Endothelial cell of umbilical vein (primary cell): ENCODE data around the gene PRRG1. TPM values are rescaled to one million over a fixed set of nuclear protein-coding genes. Genes with fewer than 3 reads are reported as not detected.
A peak's percentile ranks its signal among the peaks of the same experiment; 100 is the strongest.

Experiments used
- BruUV-seq: library from RNA; stranded (reverse); fragments of 400-500 nt; replicated peaks from 2 replicates; lab custom pipeline; 2021; lab: Mats Ljungman, UMichigan
- CTCF ChIA-PET: fragments of 300-600, 350-600 bp; sonication (Branson Sonifier 250); formaldehyde crosslinking; loops from one replicate; lab custom pipeline; 2021; ENCODE audit warnings: antibody characterized with exemption, inconsistent platforms; lab: Charles Lee
- POLR2A ChIA-PET: fragments of 300-600, 350-600 bp; sonication (Branson Sonifier 250); formaldehyde crosslinking; loops from one replicate; lab custom pipeline; 2021; ENCODE audit warnings: antibody characterized with exemption, inconsistent platforms; lab: Charles Lee
- DNase-seq: peaks from one replicate; pipeline ENCODE4 v3.0.0-alpha.2; 2011; ENCODE audit warnings: low read depth, low spot score
- FAIRE-seq: peaks from 2 replicates; lab custom pipeline; 2011; peaks lifted over from hg19 to GRCh38; lab: Jason Lieb, UNC
- H2AFZ ChIP-seq: 2 replicates; pipeline ENCODE4 v1.6.0; 2012; ENCODE audit warnings: low read depth, low read length, control low read depth, inconsistent platforms
- H3K27ac ChIP-seq: 2 replicates; pipeline ENCODE4 v1.5.1; 2011; ENCODE audit warnings: low read depth, mild to moderate bottlenecking, control low read depth, low read length, moderate library complexity; ENCODE audit not compliant: insufficient read depth
- H3K27me3 ChIP-seq, 2 experiments: 2 replicates each; pipeline versions ENCODE4 v1.6.0 to v1.6.1; 2011; ENCODE audit warnings: low read length in 2 of 2, mixed read lengths in 1 of 2; ENCODE audit not compliant: control insufficient read depth in 2 of 2, insufficient read depth in 2 of 2
- H3K36me3 ChIP-seq, 2 experiments: 2 replicates in 1 of 2; 3 replicates in 1 of 2; pipeline ENCODE4 v1.5.1; 2011; ENCODE audit warnings: low read length in 2 of 2, mild to moderate bottlenecking in 1 of 2, moderate library complexity in 1 of 2; ENCODE audit not compliant: control insufficient read depth in 2 of 2, insufficient read depth in 2 of 2; ENCODE audit errors: extremely low read depth in 1 of 2
- H3K4me1 ChIP-seq: 3 replicates; pipeline ENCODE4 v1.5.1; 2011; ENCODE audit warnings: mild to moderate bottlenecking, low read length; ENCODE audit not compliant: control insufficient read depth, insufficient read depth; ENCODE audit errors: extremely low read depth
- H3K4me2 ChIP-seq: 2 replicates; pipeline ENCODE4 v1.6.1; 2011; ENCODE audit warnings: low read length, control low read depth, mixed read lengths; ENCODE audit not compliant: insufficient read depth
- H3K4me3 ChIP-seq, 3 experiments: fragments of 200-600 bp in 1 of 3; sonication (generic), shearing (Covaris generic) in 1 of 3; replicated peaks in 1 of 3; 2 replicates each; pipeline ENCODE4 v1.5.1; 2011 to 2016; ENCODE audit warnings: control low read depth in 3 of 3, low read length in 3 of 3, mild to moderate bottlenecking in 2 of 3, inconsistent platforms in 1 of 3, low read depth in 1 of 3, moderate library complexity in 1 of 3; ENCODE audit not compliant: insufficient read depth in 1 of 3
- H3K79me2 ChIP-seq: 2 replicates; pipeline ENCODE4 v1.6.0; 2012; ENCODE audit warnings: low read length, inconsistent platforms; ENCODE audit not compliant: control insufficient read depth, insufficient read depth
- H3K9ac ChIP-seq: replicated peaks from 2 replicates; pipeline ENCODE3; 2011; ENCODE audit warnings: low read length, control low read depth; ENCODE audit not compliant: insufficient read depth; ENCODE audit errors: extremely low read depth
- H3K9me1 ChIP-seq: replicated peaks from 3 replicates; pipeline ENCODE4 v1.6.0; 2011; ENCODE audit warnings: mild to moderate bottlenecking, low read length; ENCODE audit not compliant: control insufficient read depth, insufficient read depth; ENCODE audit errors: extremely low read depth
- H3K9me3 ChIP-seq: replicated peaks from 2 replicates; pipeline ENCODE4 v1.5.1; 2012; ENCODE audit warnings: low read length, inconsistent platforms; ENCODE audit not compliant: control insufficient read depth, insufficient read depth
- H4K20me1 ChIP-seq: replicated peaks from 2 replicates; pipeline ENCODE3; 2011; ENCODE audit warnings: mild to moderate bottlenecking, low read length; ENCODE audit not compliant: control insufficient read depth, insufficient read depth; ENCODE audit errors: extremely low read depth
- EZH2 ChIP-seq: IDR thresholded peaks from 2 replicates; pipeline ENCODE4 v1.6.1; 2012; ENCODE audit warnings: borderline replicate concordance, low read depth, mild to moderate bottlenecking, moderate library complexity, low read length, inconsistent platforms; ENCODE audit not compliant: severe bottlenecking
- FOS ChIP-seq: IDR thresholded peaks from 2 replicates; pipeline ENCODE4 v1.6.1; 2011; ENCODE audit warnings: mild to moderate bottlenecking, low read length, moderate library complexity, borderline replicate concordance; ENCODE audit not compliant: insufficient read depth
- GATA2 ChIP-seq: IDR thresholded peaks from 2 replicates; pipeline ENCODE4 v1.7.0; 2011; ENCODE audit warnings: low read depth, mild to moderate bottlenecking, moderate library complexity, mixed read lengths, low read length; ENCODE audit not compliant: insufficient read length, insufficient read depth
- JUN ChIP-seq: IDR thresholded peaks from 2 replicates; pipeline ENCODE4 v1.6.1; 2011; ENCODE audit warnings: borderline replicate concordance, low read depth; ENCODE audit not compliant: insufficient read length, insufficient read depth
- MAX ChIP-seq: IDR thresholded peaks from 2 replicates; pipeline ENCODE4 v1.6.1; 2011; ENCODE audit not compliant: insufficient read depth, insufficient read length
- MYC ChIP-seq: IDR thresholded peaks from one replicate; pipeline ENCODE4 v1.6.1; 2011; ENCODE audit warnings: mild to moderate bottlenecking, low read depth, low read length
- POLR2A ChIP-seq: IDR thresholded peaks from 2 replicates; pipeline ENCODE4 v1.6.1; 2012; ENCODE audit warnings: low read depth, mild to moderate bottlenecking, control low read depth, low read length
- POLR2AphosphoS5 ChIP-seq: IDR thresholded peaks from 2 replicates; pipeline ENCODE4 v1.6.1; 2012; ENCODE audit warnings: low read depth, mild to moderate bottlenecking, control low read depth, low read length, moderate library complexity; ENCODE audit not compliant: insufficient read depth
- dilution Hi-C: fragments of 300-500 bp; cut with MboI; formaldehyde crosslinking; loops from one replicate; pipeline ENCODE4 v1.15.0; 2019; ENCODE audit warnings: low sequenced_read_pairs; ENCODE audit not compliant: extremely low pct_ligation_motif_present
- intact Hi-C: fragments of 100-400 bp; cut with micrococcal nuclease; formaldehyde crosslinking; loops from one replicate; pipeline ENCODE4 v1.10.0; 2022
- polyA plus RNA-seq, 4 experiments: library from polyadenylated mRNA; depleted of rRNA in 3 of 4; stranded (reverse) in 3 of 4; unstranded in 1 of 4; fragments of >200 nt; gene quantifications; 2 replicates each; pipeline versions ENCODE4 v1.2.1 to v1.2.3, GENCODE V29; 2011 to 2012; ENCODE audit warnings: missing spikeins in 1 of 4
- total RNA-seq: library from RNA; stranded (reverse); gene quantifications from 2 replicates; pipeline ENCODE4 v1.2.3, GENCODE V29; 2021
- TF ChIP-seq, protein P1 (sequence below), 2 donors: IDR thresholded peaks; 1 replicate in 1 of 2; 2 replicates in 1 of 2; pipeline ENCODE4 v1.5.1; 2011; ENCODE audit warnings: low read length in 2 of 2, mild to moderate bottlenecking in 2 of 2, moderate library complexity in 2 of 2, control low read depth in 1 of 2, inconsistent platforms in 1 of 2, low read depth in 1 of 2; ENCODE audit not compliant: insufficient read depth in 1 of 2; ENCODE audit errors: extremely low read depth in 1 of 2

The PRRG1 gene
- total and polyA plus RNA-seq, 2 donors (not counting 3 experiments of a cell fraction or from before 2014, with no cell fraction given): 37.6 to 46.3 TPM

DNA sequence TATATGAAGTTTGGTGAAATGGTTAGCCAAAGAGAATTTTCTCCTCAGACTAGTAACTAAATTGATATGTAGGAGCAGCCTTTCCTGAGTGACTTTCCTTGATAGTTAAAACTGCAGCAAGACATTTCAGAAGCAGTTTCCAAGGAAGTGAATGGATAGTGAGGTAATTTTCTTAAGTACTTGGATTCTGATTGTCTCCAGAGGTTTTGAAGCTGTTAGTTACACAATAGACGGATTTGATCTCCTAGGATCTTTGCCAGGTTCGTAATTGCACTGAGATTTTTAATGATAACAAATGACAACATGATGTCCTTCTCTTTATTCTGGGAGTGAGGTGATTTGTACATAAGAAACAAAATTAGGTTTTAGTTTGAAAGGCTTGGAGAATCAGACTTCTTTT lies 29.2 kb downstream of the PRRG1 start:
- no peaks in the 10 kb centered on the region for H3K36me3 ChIP-seq
- H2AFZ ChIP-seq: no peak overlapping the region
- peak overlapping the region; percentile 48 for H3K27ac ChIP-seq
- dilution Hi-C loops (no loop called here), intact Hi-C loops (no loop called here)
- DNase-seq (peak; percentile 64), FAIRE-seq (peak; percentile 60)
- ChIA-PET POLR2A (no interaction called here), CTCF (no interaction called here)
- H4K20me1 ChIP-seq: no peaks in the 10 kb centered on the region
- H3K4me3 ChIP-seq: no peak overlapping the region
- peaks cover 29% of the 10 kb centered on the region for H3K79me2 ChIP-seq
- no peaks in the 10 kb centered on the region for H3K9me1 ChIP-seq
- H3K9ac ChIP-seq: peak overlapping the region; percentile 9
- H3K27me3 ChIP-seq: no peaks in the 10 kb centered on the region
- no peaks in the 10 kb centered on the region for H3K9me3 ChIP-seq
- peak overlapping the region; percentile 55 for H3K4me2 ChIP-seq
- H3K4me1 ChIP-seq: peaks cover 40% of the 10 kb centered on the region
- TF ChIP-seq EZH2 (no peak), JUN (no peak)
- no TSS peak for BruUV-seq

DNA sequence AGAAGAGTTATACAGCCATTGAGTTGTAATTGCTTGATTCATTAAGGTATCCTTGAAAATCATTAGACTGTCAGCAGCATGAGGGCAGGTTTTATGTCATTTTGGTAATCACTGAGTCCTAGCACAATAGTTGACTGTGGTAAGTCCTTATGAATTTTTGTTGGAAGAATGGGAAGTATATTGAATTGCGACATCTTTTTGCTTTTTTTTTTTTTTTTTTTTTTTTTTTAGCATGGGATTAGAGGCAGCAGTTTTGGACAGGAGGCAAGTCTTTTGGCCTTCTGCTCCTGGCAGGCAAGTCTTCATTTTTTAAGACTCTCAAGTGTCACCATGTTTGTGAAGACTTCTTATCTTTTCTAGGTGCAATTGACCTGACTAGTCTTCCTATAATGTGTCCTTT lies 29.7 kb downstream of the PRRG1 start:
- Histone ChIP-seq H3K36me3 (no peaks in the 10 kb centered on the region), H3K4me3 (no peak overlapping the region), H3K79me2 (peaks cover 29% of the 10 kb centered on the region), H3K4me2 (peak overlapping the region; percentile 55), H3K9me1 (no peaks in the 10 kb centered on the region), H3K9ac (no peak overlapping the region), H2AFZ (no peak overlapping the region), H3K27me3 (no peaks in the 10 kb centered on the region), H3K27ac (peak overlapping the region; percentile 48), H4K20me1 (no peaks in the 10 kb centered on the region), H3K4me1 (peaks cover 40% of the 10 kb centered on the region), H3K9me3 (no peaks in the 10 kb centered on the region)
- CTCF ChIA-PET: no interaction called here
- DNase-seq (no peak), FAIRE-seq (no peak)
- dilution Hi-C loops (no loop called here), intact Hi-C loops (no loop called here)
- POLR2A ChIA-PET: no interaction called here
- no TSS peak for BruUV-seq
- TF ChIP-seq, protein P1, sequence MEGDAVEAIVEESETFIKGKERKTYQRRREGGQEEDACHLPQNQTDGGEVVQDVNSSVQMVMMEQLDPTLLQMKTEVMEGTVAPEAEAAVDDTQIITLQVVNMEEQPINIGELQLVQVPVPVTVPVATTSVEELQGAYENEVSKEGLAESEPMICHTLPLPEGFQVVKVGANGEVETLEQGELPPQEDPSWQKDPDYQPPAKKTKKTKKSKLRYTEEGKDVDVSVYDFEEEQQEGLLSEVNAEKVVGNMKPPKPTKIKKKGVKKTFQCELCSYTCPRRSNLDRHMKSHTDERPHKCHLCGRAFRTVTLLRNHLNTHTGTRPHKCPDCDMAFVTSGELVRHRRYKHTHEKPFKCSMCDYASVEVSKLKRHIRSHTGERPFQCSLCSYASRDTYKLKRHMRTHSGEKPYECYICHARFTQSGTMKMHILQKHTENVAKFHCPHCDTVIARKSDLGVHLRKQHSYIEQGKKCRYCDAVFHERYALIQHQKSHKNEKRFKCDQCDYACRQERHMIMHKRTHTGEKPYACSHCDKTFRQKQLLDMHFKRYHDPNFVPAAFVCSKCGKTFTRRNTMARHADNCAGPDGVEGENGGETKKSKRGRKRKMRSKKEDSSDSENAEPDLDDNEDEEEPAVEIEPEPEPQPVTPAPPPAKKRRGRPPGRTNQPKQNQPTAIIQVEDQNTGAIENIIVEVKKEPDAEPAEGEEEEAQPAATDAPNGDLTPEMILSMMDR (IDR thresholded peaks at IDR 0.05; ENCODE audit: extremely low read depth in 1 of 2, insufficient read depth in 1 of 2, low read depth in 1 of 2, low read length in 2 of 2): no peak
- TF ChIP-seq EZH2 (no peak), POLR2AphosphoS5 (no peak), FOS (no peak), MAX (no peak), POLR2A (no peak), GATA2 (no peak), MYC (no peak), JUN (no peak)
